NCI-H2029 treated with DMSO at 0.1 percent for 48 hours (cell line): ENCODE results near the gene ST3GAL6.

ENCODE experiments used
- DNase-seq: peaks from one replicate; lab custom pipeline; 2025; lab: John Stamatoyannopoulos, UW

The ST3GAL6 gene

DNA sequence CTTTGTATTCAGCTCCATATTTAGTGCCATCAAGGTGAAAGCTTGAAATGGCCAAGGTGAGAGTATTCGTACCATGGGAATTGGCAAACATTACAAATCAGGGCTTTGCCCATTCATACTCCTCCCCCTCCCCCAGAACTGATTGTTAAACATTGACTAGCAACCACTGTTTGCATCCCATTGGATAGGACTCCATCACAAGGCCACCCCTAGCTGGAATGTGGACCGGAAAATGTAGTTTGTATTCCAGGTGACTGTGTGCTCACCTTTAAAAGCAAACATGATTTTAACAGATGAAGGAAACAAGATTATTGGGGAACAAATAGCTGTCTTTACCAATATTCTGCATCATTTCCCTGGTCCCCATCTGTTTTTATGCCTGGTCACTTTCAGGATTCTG lies 14.1 kb downstream of the ST3GAL6 start:
- DNase-seq = no peak

DNA sequence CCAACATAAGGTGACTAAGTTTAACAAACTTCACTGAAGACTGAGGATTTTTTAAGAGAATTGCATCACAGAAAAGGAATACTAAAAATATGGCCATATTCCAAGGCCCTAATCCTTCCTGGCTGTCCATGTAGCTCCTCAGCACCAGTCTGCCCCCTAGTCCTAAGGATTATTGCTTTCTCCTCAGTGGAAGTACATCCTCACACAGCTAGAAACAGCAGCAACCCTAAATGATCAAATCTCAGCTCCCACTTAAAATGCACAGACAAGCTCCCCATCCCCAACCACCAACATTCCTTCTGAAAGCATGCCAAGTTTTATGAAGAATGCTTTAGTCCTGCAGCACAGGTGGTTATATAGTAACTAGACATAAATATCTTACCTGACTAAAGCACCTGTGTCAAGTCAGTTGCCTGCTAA lies 14.7 kb downstream of the ST3GAL6 start:
- no peak for DNase-seq

DNA sequence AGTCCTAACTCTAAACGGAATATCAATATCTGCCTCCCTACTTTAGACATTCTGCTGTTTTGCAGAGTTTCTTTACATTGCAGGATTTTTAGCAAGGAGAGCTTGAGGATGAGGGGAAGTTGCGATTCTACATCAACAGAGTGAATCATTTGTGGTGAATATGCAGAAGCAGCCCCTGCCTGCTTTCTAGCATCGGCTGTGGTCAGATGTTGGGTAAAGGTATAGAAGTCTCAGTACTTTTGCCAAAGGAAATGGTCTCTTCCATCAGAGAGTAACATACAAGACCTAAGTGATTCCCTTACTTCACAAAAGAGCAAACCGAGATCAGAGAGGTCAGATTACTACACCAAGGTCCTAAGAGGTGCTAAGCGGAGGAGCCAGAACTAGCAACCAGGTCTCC lies 15.2 kb downstream of the ST3GAL6 start:
- DNase-seq = no peak

DNA sequence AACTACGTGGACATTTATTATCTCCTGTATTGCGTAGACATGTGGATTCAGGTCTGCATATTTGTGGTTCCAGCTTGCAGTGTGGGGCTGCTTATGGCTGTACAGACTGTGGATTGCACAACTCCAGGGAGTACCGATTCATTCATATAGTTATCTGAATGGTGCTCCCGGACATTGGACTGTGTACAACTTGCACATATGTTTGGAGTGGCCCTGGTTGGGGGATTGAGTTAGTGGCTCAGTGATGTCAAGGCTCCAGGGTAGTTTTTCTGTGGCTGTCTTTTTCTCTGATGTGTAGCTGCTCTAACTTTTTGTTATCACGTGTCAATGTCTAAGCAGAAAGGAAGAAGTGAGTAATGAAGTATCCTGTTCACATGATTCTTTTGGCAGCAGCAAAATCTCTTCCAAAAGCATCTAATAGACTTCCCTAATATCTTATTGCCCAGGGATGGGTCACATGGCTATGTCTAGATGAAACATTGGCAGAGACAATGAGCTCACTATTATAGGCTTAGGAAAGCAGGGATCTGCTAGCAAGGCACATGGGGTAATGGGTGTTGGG lies 15.8 kb downstream of the ST3GAL6 start:
- DNase-seq = no peak

DNA sequence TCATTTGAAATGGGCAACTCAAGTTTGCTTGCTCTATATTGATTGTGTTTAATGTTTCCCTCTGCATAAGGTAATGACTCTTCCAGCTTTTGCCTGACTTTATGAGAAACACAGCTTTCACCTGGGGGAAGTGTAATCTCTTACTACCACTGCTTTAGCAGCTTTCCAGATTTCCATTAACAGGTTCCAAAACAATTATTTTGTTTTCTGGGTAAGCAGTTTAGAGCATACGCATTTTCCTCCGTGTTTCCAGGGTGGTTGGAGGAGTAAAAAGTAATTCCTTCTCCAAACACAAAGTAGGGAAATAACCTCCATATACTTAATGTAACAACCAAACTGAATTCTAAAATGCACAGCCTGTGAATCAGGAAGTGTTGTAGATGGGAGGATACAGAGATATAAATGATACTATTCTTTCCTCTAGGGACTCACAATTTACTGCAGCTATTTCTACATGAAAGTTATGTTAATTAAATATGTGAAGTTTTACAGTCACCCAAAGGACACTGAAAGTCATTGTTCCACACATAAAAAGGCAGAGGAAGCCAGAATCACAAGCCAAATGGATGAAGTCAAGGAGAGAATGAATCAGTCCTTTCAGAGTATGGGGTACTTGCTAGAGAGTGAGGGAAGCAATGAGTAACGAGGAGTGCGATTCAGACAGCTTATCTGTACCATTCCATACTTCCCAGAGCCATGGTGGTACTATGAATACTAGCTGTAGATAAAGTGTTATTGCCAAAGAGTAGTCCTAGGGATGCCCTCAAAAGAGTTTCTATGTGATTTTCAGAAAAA lies 16.6 kb downstream of the ST3GAL6 start:
- no peak for DNase-seq

DNA sequence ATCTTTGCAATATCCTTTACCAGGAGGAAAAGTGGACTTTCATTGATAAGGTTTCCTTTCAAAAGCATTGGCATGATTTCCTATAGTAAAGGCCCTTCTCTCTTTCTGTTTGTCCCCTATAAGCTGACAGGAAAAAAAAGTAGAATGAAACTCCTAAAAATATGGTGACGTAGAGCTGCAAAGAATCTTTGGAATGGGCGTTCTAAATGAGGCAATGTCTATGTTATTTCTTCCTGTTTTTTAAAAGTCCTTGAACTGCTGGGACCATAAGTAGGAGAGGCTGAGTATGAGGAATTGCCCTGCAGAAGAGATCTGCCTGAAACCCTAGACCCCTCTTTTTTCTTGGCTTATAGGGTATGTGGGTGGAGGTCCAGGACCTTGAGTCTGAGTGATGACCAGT lies 17.2 kb downstream of the ST3GAL6 start:
- DNase-seq = no peak

DNA sequence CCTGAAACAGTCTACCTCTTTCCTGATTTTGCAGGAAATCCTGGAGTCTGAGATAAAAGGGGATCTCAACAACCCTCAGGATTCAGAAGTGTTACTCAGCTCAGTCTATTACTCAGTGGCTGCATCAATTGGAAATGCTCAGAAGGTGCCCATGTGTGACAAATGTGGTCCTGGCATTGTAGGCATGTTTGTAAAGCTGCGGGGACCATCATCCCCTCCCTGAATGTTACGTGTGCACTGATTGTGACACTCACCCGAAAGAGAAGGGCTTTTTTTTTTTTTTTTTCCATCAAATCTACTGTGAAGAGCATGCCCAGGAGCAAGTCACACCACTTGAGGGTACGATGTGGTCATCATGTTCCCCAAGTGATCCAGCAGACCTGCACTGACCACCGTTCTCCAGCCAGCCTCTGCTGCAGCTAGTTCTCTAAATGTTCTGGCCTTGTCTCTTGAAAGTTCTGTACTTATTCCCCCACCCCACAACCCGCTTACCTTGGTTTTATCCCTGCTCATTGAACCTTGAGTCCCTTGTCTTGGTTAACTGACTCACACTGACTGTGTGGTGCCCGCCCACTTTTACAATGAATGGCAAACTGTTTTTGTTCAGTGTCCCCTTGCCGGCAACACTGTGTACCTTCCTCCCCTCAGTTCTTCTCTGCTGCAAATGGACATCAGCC lies 19.8 kb downstream of the ST3GAL6 start:
- no peak for DNase-seq

DNA sequence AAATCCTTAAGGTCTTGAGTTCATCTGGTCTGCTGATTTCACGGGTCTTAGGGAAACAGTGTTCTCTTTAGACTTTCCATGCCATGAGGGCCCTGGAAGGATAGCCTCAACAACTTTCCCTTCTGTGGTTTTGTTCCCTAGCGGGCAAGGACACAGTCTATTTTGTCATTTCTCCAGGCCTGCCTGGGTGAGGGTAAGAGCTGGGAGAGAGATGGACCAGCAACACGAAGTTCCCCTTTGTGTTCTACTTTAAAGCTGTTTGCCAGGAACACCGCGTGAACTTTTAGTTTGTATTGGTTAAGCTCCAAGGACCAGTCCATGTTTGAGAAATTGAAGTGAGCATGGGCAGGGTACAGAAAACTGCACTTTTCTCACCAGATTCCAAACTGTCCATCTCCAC lies 20.9 kb downstream of the ST3GAL6 start:
- no peak for DNase-seq

DNA sequence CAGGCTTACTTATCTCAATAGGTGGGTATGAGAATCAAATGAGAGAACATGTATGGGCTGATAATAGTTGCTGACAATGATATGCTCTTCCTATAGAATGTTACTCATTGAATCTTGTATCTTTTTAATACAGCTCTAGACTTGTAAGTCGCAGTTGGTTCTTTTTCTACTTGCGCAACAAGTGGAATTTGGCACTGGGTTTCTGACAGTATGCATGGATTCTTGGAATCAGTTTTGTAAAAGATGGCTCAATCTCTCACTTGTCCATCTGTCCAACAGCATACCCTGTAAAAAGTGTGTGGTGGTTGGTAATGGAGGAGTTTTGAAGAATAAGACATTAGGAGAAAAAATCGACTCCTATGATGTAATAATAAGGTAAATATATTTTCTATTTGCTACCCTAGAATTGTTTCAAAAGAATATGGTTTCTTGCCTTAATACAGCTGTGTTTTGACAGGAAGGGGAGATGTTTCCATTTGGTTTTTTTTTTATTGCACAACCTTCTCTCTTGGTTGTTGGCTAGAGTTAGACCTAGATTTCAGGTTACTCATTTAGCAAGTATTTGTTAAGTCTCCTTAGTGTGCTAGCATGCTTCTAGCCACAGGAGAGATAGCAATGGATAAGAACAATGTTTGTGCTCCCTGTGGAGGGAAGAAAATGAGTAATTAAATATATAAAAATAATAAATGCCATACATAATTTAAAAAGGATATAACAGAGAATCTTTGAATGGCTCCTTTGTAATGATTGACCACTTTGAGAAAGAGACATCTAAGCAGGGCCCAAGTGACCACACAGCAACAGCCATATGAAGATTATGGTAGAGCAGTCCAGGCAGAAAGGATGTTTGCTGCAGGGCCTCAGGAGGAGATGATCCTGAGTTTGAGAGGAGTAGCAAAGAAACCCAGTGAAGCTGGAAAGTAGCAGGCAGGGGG lies 21.8 kb downstream of the ST3GAL6 start:
- DNase-seq = no peak

DNA sequence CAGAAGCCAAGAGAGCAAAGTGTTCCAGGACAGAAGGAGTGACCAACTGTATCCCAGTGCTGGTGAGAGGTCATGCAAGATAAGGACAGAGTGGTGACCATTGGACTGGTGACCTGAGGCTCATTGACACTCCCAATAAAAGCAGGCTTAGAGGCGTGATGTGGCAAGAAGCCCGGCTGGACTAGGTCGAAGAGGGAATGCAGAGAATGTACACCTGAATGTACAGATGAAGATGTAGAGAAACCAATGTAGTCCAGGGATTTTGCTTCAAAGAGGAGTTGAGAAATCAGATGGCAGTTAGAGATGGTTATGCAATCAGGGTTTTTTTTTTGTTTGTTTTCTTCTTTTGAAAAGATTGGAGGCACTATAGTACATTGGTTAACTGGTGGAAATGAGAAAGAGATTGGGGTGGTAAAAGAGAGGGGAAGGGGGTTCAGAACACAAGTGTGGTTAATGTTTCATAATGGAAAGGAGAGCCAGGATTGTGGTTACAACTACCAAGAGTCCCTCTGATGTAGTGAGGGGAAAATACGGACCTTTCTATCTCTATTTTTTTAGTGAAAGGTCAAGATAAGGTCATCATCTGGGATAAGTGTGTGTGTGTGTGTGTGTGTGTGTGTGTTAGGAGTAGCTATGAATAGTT lies 23.3 kb downstream of the ST3GAL6 start:
- DNase-seq = no peak

DNA sequence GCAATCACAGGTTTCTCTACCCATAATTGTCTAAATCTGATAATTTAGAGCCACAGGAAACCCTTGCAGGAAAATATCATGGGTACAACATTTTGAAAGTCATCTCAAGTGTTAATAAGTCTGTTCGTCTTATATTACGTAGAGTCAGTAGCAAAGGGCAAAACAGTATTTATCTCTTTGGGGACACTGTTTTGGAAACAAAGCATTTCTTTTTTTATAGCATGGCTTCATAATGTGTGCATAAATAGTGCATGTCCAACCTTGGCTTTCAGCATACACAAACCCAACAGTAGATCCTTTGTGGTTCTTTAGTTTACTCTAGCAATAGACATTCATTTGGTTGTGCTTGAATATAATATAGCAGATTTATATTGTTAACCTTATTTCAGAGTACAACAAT lies 24.0 kb downstream of the ST3GAL6 start:
- no peak for DNase-seq

DNA sequence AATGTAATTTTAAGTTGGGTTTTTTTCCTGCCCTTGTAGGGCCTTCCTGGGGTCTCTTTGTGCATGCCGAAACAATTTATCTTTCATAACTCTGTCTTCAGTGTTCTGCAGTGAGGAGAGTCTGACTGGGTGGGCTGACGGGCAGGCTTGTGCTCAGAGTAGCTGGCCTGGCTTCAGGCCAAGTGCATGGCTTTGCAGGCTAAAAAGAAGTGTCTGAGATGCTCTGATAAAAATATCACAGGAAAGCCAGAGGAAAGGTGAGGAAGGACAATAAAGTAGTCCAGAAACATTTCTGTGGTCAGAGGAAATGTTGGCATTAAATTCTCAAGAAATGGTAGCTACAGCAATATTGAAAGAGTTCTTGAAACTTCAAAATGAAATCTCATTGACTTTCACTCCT lies 25.5 kb downstream of the ST3GAL6 start:
- DNase-seq = no peak

DNA sequence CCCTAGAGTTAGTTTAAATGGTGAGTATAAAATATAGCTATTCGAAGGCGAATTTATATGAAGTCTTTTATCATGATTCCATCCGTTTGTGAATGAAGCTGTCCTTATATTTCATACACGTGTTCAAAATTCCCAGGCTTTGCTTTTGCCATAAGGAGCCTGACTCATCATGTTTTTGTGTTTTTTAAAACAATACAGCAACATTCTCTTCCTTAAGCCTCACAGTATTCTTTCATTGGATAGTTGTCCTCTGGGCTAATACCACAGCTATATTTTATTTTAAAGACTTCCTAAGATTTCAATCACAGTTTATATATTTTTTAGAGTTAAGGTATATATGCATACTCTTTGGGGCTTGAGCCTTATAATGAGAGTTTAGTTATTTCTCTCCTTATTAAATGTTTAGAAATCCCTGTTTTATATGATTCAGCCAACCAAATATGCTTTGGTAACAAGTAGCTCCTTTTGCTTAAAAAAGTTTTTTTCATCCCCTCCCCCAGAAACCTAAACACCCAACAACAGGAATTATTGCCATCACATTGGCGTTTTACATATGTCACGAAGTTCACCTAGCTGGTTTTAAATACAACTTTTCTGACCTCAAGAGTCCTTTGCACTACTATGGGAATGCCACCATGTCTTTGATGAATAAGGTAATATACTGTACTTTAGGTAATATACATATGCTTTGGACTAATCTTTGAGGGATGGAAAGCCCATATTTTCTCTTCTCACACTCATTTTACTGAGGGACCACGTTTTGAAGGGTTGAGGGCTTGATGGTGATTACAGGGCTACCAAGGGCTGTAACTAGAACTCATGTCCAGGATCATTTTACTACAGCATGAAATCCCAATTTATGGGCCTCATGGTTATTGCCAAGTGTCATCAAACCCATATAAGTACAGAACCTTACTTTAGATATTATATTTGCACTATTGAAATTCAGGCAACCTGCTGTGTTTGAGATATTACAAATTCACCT lies 28.5 kb downstream of the ST3GAL6 start:
- no peak for DNase-seq

DNA sequence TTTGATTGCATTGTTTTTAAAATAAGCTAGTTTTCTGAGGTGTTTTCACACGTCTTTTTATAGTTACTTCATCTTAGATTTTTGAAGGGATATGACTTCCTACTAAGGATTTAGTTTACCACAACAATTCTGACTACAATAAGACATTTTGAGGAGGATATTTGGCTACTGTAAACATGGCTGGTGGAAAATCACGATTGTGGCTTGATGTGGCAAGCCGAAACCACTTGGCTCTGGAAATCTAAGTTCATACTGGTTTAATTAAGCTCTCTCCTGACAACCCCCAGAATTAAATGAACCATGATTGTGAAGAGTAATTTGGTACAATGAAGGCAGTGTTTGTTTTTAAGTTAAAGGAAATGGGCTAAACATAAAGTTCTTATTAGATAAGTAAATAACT lies 30.8 kb downstream of the ST3GAL6 start:
- no peak for DNase-seq

DNA sequence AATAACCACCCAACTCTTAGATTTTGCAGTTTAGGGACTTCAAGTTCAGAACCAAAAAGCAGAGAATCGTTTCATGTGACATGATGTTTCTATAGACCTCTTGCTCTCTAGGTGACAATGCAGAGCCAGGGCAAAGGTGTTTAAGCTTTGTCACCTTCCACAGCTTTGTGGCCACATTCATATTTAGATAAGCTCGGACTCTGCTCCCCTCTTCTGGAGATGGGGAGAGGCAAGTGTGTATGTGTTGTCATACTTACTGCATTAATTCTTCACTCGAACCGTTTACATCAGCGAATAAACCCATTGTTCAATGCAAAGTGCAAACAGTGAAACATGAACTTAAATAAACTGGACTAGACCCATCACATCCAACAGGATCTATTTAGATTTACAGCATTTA lies 33.2 kb downstream of the ST3GAL6 start:
- no peak for DNase-seq

DNA sequence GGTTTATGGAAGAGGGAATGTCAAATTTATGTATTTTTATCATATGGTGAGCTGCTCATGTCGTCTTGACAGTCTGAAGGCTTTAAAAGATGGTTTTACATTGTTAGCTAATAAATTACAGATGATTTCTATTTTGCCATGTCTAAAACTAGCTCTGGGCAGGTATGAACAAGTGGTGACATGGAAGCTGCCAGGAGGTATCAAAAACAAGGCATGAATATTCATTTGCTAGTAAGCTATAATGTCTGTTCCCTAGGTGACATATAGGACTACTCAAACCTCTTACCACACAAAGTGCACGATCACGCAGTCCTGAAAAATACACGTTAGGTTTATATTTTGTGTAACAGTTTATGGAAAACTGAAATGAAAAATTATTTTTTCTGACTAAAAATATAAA lies 34.8 kb downstream of the ST3GAL6 start:
- no peak for DNase-seq

DNA sequence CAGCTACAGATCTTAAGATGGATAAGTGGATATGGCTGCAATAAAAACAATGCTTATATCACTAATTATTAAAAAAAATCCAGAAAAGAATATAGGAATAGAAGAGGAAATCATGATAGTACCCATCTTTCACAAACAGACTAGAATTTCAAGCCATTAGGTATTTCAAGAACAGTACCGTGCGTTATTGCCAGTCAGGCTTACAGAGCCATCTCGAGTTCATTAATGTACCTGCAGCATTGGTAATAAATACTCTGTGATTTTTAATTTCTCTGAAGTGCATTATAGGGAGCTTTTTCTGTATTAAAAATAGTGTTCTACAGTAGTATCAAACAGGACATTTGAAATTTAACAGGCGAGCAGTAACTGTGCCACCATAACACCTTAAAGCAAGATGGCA lies 35.7 kb downstream of the ST3GAL6 start:
- DNase-seq = no peak

DNA sequence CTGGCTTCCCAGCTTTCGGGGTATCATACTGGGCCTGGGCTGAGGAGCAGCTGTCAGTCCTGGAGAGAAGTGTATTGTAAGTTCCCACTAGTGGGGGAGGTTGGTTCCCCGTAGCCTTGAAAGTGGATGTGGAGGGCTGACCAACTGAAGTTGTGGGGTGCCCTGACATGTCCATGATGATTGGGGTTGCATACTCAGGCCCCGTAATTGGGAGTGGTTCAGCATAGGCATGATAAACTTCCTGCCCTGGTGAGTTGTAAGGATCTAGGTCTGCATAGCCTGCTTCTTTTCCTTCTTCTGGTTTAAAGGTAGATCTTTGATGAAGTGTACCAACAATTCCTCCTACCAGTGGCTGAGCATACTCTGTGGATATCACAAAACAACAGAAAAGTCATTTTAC lies 36.3 kb downstream of the ST3GAL6 start:
- DNase-seq = no peak

DNA sequence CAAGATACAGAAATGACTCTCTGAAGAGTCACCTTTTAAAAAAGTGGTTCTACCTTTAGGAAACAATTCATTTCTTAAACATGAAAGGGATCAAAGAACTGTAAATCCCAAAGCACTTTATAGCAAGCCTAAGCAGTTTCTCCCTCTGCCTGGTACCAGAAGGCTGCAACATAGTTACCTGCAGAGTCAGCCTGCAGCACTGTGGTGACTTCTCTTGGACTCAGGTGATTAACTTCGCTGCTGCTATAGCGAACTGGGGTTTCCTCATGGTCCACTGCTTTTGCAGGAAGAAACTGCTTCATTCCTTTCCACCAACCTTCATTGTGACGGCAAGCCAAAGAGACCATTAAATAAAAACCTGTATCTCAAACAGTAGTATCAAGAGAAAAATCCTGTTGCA lies 37.3 kb downstream of the ST3GAL6 start:
- DNase-seq = no peak

DNA sequence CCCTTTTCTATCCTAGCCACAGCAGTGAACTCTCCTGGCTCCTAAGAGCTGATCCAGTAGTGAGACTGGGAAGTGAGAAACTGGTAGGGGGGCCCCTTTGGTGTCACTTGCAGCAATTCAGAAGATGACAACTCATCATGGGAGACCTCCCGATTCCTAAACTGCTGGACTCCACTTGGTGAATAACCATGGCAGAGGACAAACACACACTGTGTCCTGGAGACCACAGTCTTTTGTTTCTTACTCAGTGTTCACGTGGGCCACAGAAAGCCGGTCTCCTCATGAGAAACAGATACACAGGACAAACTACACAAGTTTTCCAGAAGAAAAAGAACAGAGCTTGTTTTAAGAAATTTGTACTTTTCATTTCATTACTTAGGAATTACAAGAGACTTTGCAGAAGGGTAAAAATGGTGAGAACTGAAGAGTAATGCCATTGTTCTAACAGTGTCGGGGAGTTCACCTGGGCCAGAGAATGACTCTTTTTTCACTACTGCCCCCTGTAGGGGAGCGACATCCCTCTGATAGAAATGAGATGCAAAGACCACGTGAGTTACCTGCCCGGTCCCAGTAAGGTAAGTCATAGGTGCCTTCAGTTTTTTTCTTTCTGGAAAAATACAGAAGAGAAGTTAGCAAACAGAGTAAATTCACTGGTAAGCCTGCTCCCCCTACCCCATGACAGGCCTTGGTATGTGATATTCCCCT lies 38.1 kb downstream of the ST3GAL6 start:
- no peak for DNase-seq
